ENCODE data around the gene PTPRU.

The PTPRU gene

DNA sequence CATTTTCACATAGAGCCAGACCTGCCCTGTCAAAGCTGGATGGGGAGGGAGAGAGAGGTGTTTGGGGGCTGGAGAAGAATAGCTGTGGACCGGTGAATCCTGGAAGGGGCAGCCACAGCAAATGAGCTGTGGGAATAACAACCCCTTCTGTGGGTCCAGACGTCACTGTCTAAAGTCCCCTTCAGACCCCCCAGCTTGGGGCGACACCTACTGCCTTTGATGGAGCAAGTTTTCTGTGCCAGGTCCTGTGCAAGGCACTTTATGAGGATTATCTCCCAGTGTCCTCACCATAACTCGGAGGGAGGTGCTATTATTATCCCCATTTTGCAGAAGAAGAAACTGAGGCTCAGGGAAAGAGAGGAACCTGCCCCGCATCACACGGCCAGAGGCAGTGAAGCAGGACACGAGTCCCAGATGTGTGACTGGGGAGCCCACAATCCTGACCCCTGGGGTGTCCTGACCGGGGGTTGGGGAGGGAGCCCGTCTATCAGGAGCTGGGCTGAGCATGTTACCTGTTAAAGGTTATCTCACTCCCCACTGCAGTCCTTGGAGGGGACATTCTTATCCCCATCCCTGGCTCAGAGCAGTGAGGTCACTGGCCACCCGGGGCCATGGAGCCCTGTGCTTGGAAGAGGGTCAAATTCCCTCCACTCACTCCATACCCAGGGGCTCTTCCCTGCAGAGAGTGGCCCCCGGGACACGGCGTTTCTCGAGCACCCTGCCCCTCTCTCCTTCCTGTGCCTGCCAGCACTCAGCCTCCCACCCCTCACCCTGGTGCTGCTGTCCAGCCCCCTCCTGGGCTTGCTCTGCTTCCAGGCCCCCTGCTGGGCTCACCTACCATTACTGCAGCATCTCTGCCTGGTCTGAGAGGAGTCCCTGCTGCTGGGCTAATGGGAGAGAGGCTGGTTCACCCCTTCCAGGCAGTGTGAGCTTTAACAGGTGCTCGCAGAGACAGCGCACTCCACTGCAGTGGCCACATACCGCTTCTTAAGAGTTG lies 132.9 kb downstream of the PTPRU start:
- no peak for DNase-seq

GRCh38 chr1:29370067-29370466 lies 133.7 kb downstream of the PTPRU start:
- DNase-seq, result no peak

DNA sequence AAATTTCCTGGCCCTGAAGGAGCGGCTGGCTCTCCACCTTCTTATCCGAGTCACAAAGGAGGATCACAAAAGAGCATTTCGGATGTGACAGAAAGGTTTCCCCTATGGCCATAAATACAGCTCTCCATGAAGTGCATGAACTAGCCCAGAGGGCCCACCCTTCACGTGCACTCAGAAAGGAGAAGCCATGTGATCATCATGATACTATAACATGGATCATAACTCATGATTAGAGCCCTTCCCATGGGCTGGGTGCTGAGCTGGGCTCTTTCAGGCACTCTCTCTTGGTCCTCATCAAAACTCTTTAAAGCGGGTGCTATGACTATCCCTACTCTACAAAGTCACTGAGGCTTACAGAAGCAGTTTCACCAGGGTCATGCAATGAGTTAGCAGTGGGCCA lies 135.0 kb downstream of the PTPRU start:
- no peak for DNase-seq

- DNase-seq, result no peak
These were observed 135.8 kb downstream of the PTPRU start for GRCh38 chr1:29372108-29372507.
